Activated CD4-positive, alpha-beta T cell treated with anti-CD3 and anti-CD28 coated beads for 36 hours (primary cell): ENCODE measurements around the gene KCNJ14. TPM values are rescaled to one million over a fixed set of nuclear protein-coding genes. Genes with fewer than 3 reads are reported as not detected.

ENCODE experiments used
- total RNA-seq, 2 experiments: library from RNA; stranded (reverse); gene quantifications; one replicate each; pipeline ENCODE4 v1.2.3, GENCODE V29; 2021

The KCNJ14 gene
- total RNA-seq, 2 experiments from 2014 or later, result 0.86 to 1.1 TPM

Other genes starting within 250 kb of the KCNJ14 start
- gene CARD8, start 199.7 kb upstream of the KCNJ14 start, total RNA-seq, result 100 to 1,000 TPM; 109 to 118 TPM
- under 1 TPM in 1 of 2 experiments, not detected in 1; 0.12 TPM for gene ZNF114, start 185.5 kb upstream of the KCNJ14 start, total RNA-seq
- 100 to 1,000 TPM; 166 to 195 TPM for gene EMP3, start 130.0 kb upstream of the KCNJ14 start, total RNA-seq
- gene TMEM143, start 91.6 kb upstream of the KCNJ14 start, total RNA-seq, result 10 to 100 TPM; 18.9 to 21.5 TPM
- gene SYNGR4, start 91.2 kb upstream of the KCNJ14 start, total RNA-seq, result under 1 TPM in 1 of 2 experiments, not detected in 1; 0.25 TPM
- gene KDELR1, start 64.0 kb upstream of the KCNJ14 start, total RNA-seq, result 10 to 100 TPM; 69.5 to 78.8 TPM
- gene GRIN2D, start 61.9 kb upstream of the KCNJ14 start, total RNA-seq, result under 1 TPM; 0.11 to 0.14 TPM
- 10 to 100 TPM; 43.4 to 51.3 TPM for gene GRWD1, start 9.6 kb upstream of the KCNJ14 start, total RNA-seq
- 10 to 100 TPM; 22.5 to 24.2 TPM for gene CYTH2, start 13.8 kb downstream of the KCNJ14 start, total RNA-seq
- 1 to 10 TPM; 3.9 to 4.5 TPM for gene LMTK3, start 56.3 kb downstream of the KCNJ14 start, total RNA-seq
- not detected for gene SULT2B1, start 96.6 kb downstream of the KCNJ14 start, total RNA-seq
- not detected for gene SPACA4, start 151.2 kb downstream of the KCNJ14 start, total RNA-seq
- gene FAM83E, start 159.5 kb downstream of the KCNJ14 start, total RNA-seq, result 1 to 10 TPM; 1.5 to 4.1 TPM
- 1,000 to 10,000 TPM; 2,026 to 2,191 TPM for gene RPL18, start 163.6 kb downstream of the KCNJ14 start, total RNA-seq
- gene SPHK2, start 163.9 kb downstream of the KCNJ14 start, total RNA-seq, result 10 to 100 TPM; 27.0 TPM
- gene DBP, start 181.8 kb downstream of the KCNJ14 start, total RNA-seq, result 10 to 100 TPM in 1 of 2 experiments, 1 to 10 TPM in 1; 8.3 to 12.4 TPM
- gene CA11, start 190.6 kb downstream of the KCNJ14 start, total RNA-seq, result 10 to 100 TPM; 11.5 to 18.0 TPM
- gene NTN5, start 217.4 kb downstream of the KCNJ14 start, total RNA-seq, result under 1 TPM; 0.50 to 0.60 TPM
- gene FUT2, start 240.4 kb downstream of the KCNJ14 start, total RNA-seq, result not detected